ENCODE measurements around the gene VAPB.

The VAPB gene

DNA sequence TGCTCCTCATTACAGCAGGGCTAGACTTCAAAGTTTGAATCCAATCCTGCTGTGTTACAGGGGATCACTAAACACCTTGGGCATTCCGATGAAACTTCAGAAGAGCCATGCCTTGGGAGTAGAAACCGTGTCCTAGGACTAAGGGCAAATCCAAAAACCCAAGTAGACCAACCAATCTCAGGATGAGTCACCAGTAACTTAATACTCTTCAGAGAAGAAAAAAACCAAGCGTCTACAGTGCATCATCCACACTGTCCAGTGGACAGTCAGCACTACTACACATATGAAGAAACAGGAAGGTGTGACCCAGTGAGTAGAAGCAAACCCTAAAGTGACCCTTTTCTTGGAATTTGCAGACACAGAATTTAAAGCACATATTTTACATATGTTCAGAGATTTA, 39.5 kb upstream of the VAPB start:
- H3K4me3 ChIP-seq (ENCODE audit: low read depth, low read length), result no peak overlapping the region
- TF ChIP-seq, protein P1, sequence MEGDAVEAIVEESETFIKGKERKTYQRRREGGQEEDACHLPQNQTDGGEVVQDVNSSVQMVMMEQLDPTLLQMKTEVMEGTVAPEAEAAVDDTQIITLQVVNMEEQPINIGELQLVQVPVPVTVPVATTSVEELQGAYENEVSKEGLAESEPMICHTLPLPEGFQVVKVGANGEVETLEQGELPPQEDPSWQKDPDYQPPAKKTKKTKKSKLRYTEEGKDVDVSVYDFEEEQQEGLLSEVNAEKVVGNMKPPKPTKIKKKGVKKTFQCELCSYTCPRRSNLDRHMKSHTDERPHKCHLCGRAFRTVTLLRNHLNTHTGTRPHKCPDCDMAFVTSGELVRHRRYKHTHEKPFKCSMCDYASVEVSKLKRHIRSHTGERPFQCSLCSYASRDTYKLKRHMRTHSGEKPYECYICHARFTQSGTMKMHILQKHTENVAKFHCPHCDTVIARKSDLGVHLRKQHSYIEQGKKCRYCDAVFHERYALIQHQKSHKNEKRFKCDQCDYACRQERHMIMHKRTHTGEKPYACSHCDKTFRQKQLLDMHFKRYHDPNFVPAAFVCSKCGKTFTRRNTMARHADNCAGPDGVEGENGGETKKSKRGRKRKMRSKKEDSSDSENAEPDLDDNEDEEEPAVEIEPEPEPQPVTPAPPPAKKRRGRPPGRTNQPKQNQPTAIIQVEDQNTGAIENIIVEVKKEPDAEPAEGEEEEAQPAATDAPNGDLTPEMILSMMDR (IDR thresholded peaks at IDR 0.05; ENCODE audit: control insufficient read depth, extremely low read depth, insufficient read depth), result no peak
- DNase-seq (ENCODE audit: low read depth), result no peak

DNA sequence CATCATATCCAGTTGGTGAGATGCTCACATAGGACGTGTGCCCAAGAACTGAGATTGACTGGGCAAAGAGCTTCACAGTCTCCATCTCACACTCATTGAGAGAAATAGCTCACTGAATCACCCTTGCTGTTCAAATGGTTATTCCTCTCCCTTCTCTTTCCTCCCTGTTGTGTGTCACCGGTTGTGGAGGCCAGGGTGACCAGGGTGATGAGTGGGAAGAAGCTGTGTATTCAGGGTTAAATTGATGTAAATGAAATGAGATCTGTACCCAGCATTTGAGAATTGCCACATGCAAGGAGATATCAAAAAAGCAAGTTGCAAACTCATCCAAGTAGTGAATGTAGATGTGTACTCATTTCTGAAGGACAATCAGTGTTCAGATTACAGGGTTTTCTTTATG, 36.6 kb upstream of the VAPB start:
- TF ChIP-seq, protein P1 (IDR thresholded peaks at IDR 0.05; ENCODE audit: control insufficient read depth, extremely low read depth, insufficient read depth), result no peak
- no peak for DNase-seq (ENCODE audit: low read depth)
- no peak overlapping the region for H3K4me3 ChIP-seq (ENCODE audit: low read depth, low read length)

DNA sequence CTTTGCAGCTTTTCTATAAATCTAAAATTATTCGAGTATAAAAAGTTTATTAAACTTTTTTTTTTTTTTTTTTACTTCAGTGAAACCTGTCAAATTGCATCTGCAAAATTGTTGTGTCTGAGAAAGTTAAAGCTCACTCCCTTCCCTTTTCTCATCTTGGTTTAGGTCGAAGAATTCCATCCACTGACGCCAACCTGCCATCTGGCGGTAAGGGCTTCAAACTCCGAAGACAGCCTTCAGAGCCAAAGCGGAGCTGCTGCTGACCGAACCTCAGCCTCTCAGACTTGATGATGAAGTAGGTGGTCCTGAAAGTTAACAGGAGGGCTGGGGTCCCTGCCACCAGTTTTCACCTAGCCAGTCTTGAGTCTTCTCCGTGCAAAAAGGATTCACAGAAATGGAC, 29.6 kb upstream of the VAPB start:
- TF ChIP-seq, protein P1 (IDR thresholded peaks at IDR 0.05; ENCODE audit: control insufficient read depth, extremely low read depth, insufficient read depth), result no peak
- no peak overlapping the region for H3K4me3 ChIP-seq (ENCODE audit: low read depth, low read length)
- no peak for DNase-seq (ENCODE audit: low read depth)

DNA sequence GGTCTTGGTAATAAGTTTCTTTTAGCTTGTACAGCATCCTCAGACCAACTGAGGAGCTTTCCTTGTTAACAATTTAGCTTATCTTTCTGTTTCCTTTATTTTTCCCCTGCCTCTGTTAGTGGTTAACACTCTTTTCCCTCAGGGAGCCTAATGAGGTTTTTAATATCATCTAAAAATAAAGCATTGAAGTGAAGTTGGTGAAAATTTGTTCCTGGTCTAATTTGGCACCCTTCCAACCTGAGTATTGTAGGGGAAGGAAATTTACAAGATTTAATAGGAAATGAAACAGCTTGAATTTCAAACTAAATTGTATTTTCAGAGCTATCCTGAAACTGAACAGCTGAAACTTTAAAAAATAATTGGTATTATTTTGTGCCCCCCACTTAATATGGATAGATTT, 28.1 kb upstream of the VAPB start:
- H3K4me3 ChIP-seq (ENCODE audit: low read depth, low read length), result no peak overlapping the region
- no peak for DNase-seq (ENCODE audit: low read depth)
- TF ChIP-seq, protein P1 (IDR thresholded peaks at IDR 0.05; ENCODE audit: control insufficient read depth, extremely low read depth, insufficient read depth), result no peak

DNA sequence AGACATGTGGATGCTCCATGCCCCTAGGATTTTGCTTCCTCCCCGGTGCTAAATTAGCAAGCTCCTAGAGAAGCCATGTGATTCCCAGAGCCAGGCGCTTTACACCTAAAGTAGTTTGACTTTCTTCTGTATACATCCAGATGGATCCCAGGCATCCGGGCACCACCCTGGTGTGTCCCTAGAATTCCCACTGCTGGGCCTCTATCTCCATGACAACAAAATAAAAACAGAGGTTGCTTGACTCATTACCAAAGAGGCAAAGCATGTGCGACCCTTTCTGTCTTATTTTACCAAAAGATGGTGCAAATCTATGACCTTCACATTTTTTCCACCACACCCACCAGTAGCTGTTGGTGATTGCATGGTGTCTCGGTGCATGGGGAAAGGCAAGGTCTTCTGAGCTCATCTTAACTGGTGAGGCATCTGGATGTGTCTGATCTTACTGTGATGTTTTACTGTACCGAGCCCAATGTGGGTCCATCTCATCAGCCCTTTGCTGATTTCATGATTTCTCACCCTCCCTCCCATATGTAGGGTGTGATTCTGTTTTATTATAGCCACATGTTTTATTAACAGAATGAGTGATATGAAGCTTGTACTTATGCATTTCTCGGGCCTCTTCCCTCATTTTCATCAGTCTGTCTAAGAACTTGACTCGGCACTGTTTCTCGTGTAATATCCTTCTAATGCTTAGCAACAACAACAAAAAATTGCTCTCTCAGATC, 27.4 kb upstream of the VAPB start:
- DNase-seq (ENCODE audit: low read depth), result no peak

DNA sequence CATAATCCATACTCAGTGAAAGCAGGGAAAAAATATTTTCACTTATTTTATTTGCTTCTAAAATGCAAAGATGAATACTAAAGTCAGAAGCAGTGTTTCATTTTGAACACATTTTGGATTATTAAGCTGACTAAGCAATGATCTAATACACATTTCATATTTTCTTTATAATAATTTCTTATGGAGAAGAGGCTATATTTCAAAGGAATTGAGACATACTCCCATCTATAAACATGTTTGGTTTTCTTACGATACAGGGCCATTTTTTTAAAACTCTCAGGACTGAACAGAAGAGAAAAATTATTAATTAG, 26.9 kb upstream of the VAPB start:
- TF ChIP-seq, protein P1 (IDR thresholded peaks at IDR 0.05; ENCODE audit: control insufficient read depth, extremely low read depth, insufficient read depth), result no peak
- DNase-seq (ENCODE audit: low read depth), result no peak

More for the DNA sequence above, 27.4 kb upstream of the VAPB start:
- TF ChIP-seq, protein P1 (IDR thresholded peaks at IDR 0.05; ENCODE audit: control insufficient read depth, extremely low read depth, insufficient read depth), result no peak
- H3K4me3 ChIP-seq (ENCODE audit: low read depth, low read length), result no peak overlapping the region

DNA sequence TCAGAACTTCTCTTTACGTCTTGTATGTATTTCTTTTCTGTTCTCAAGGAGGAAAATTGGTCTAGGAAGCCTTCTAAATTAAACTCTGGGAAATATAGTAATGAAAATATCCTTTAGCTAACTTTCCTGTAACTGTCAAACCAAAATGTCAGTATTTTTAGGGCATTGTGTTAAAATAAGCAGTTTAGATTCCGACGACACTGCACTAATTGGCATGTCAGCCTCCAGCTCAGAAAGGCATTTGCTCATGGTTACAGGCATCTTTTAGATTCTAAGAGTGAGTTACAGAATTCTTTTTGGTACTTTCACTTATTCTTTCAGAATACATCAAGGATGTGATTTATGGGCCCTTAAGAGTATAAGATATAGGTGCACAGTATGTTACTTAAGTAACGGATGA, 26.1 kb upstream of the VAPB start:
- TF ChIP-seq, protein P1 (IDR thresholded peaks at IDR 0.05; ENCODE audit: control insufficient read depth, extremely low read depth, insufficient read depth), result no peak
- no peak overlapping the region for H3K4me3 ChIP-seq (ENCODE audit: low read depth, low read length)
- DNase-seq (ENCODE audit: low read depth), result no peak

More for the DNA sequence above, 26.9 kb upstream of the VAPB start:
- no peak overlapping the region for H3K4me3 ChIP-seq (ENCODE audit: low read depth, low read length)

Data from LNCaP clone FGC (cell line).